OCI-LY1 (cell line): Measurements from ENCODE around the gene TNS4.

Source experiments
- H2AFZ ChIP-seq: fragments of 200-600 bp; sonication (generic), shearing (Covaris generic); 2 replicates; pipeline ENCODE4 v1.6.0; 2014; ENCODE audit warnings: antibody characterized with exemption, mild to moderate bottlenecking, low read length
- H3F3A ChIP-seq: fragments of 200-600 bp; sonication (generic), shearing (Covaris generic); 2 replicates; pipeline ENCODE4 v1.6.0; 2014; ENCODE audit warnings: mild to moderate bottlenecking, antibody characterized with exemption, low read length, moderate library complexity; ENCODE audit not compliant: insufficient read depth
- H3K27ac ChIP-seq: fragments of 200-600 bp; sonication (generic); 2 replicates; pipeline ENCODE4 v1.5.1; 2014; ENCODE audit warnings: low read length, mixed run types, mild to moderate bottlenecking, low read depth; ENCODE audit not compliant: poor library complexity, severe bottlenecking
- H3K27me3 ChIP-seq: fragments of 200-600 bp; sonication (generic); 2 replicates; pipeline ENCODE4 v1.6.0; 2014; ENCODE audit warnings: antibody characterized with exemption, mild to moderate bottlenecking, low read length, moderate library complexity; ENCODE audit not compliant: insufficient read depth
- H3K36me3 ChIP-seq: fragments of 200-600 bp; sonication (generic); 2 replicates; pipeline ENCODE4 v1.6.1; 2014; ENCODE audit warnings: mild to moderate bottlenecking, antibody characterized with exemption, low read length, moderate library complexity, mixed read lengths; ENCODE audit not compliant: insufficient read depth
- H3K4me1 ChIP-seq: fragments of 200-600 bp; sonication (generic); 2 replicates; pipeline ENCODE4 v1.5.1; 2014; ENCODE audit warnings: mild to moderate bottlenecking, low read length, moderate library complexity; ENCODE audit not compliant: insufficient read depth, severe bottlenecking
- H3K4me2 ChIP-seq: fragments of 200-600 bp; sonication (generic), shearing (Covaris generic); 2 replicates; pipeline ENCODE4 v1.6.1; 2014; ENCODE audit warnings: low read length
- H3K4me3 ChIP-seq: fragments of 200-600 bp; sonication (generic); 2 replicates; pipeline ENCODE4 v1.5.1; 2014; ENCODE audit warnings: low read length, low read depth, mild to moderate bottlenecking, mixed read lengths; ENCODE audit not compliant: poor library complexity, severe bottlenecking
- H3K79me2 ChIP-seq: fragments of 200-600 bp; shearing (Covaris generic); 2 replicates; pipeline ENCODE4 v1.6.1; 2016; ENCODE audit warnings: mixed run types, low read length, mixed read lengths; ENCODE audit not compliant: insufficient read depth
- H3K9ac ChIP-seq: fragments of 200-600 bp; sonication (generic), shearing (Covaris generic); 2 replicates; pipeline ENCODE4 v1.6.1; 2014; ENCODE audit warnings: mild to moderate bottlenecking, low read length, mixed read lengths
- H3K9me2 ChIP-seq: fragments of 200-600 bp; sonication (generic), shearing (Covaris generic); 2 replicates; pipeline ENCODE4 v1.6.1; 2014; ENCODE audit warnings: low read depth, mild to moderate bottlenecking, low read length, mixed read lengths
- H3K9me3 ChIP-seq: fragments of 200-600 bp; shearing (Covaris generic); 2 replicates; pipeline ENCODE4 v1.6.1; 2014; ENCODE audit warnings: low read length, mixed read lengths
- H4K20me1 ChIP-seq: fragments of 200-600 bp; sonication (generic), shearing (Covaris generic); 2 replicates; pipeline ENCODE4 v1.6.0; 2016; ENCODE audit warnings: mild to moderate bottlenecking, low read length; ENCODE audit not compliant: insufficient read depth
- CTCF ChIP-seq: fragments of 200-600 bp; sonication (generic), shearing (Covaris generic); IDR thresholded peaks from 2 replicates; pipeline ENCODE4 v1.5.1; 2017; ENCODE audit warnings: mild to moderate bottlenecking, antibody characterized with exemption, low read length, moderate library complexity, mixed read lengths
- EZH2 ChIP-seq: fragments of 200-600 bp; sonication (generic), shearing (Covaris generic); IDR thresholded peaks from 2 replicates; pipeline ENCODE4 v1.8.0; 2017; ENCODE audit warnings: borderline replicate concordance, mixed run types, mild to moderate bottlenecking, antibody characterized with exemption, low read length, moderate library complexity, mixed read lengths

The TNS4 gene

GRCh38 chr17:40533896-40534295 lies 32.5 kb upstream of the TNS4 start:
- Histone ChIP-seq H3K9me2 (no peaks in the 10 kb centered on the region), H3K4me2 (peak overlapping the region; percentile 71), H2AFZ (no peak overlapping the region), H3K4me3 (peak overlapping the region; percentile 36), H3K27ac (peak overlapping the region; percentile 85), H3K4me1 (peaks cover 59% of the 10 kb centered on the region), H3K27me3 (no peaks in the 10 kb centered on the region), H3K36me3 (no peaks in the 10 kb centered on the region), H3K79me2 (no peaks in the 10 kb centered on the region), H3F3A (no peaks in the 10 kb centered on the region), H3K9ac (peak overlapping the region; percentile 52), H3K9me3 (no peaks in the 10 kb centered on the region), H4K20me1 (no peaks in the 10 kb centered on the region)
- TF ChIP-seq CTCF, result no peak
- no peak for TF ChIP-seq EZH2

GRCh38 chr17:40532520-40533253 lies 31.3 kb upstream of the TNS4 start:
- Histone ChIP-seq H3K79me2 (no peaks in the 10 kb centered on the region), H3K4me2 (peak overlapping the region; percentile 71), H3K36me3 (no peaks in the 10 kb centered on the region), H3F3A (no peaks in the 10 kb centered on the region), H3K9me2 (no peaks in the 10 kb centered on the region), H3K27ac (peak overlapping the region; percentile 99), H3K4me3 (peak overlapping the region; percentile 47), H3K9ac (peak overlapping the region; percentile 73), H2AFZ (no peak overlapping the region), H4K20me1 (no peaks in the 10 kb centered on the region), H3K9me3 (no peaks in the 10 kb centered on the region), H3K4me1 (peaks cover 65% of the 10 kb centered on the region), H3K27me3 (no peaks in the 10 kb centered on the region)
- no peak for TF ChIP-seq EZH2
- TF ChIP-seq CTCF, result no peak

- no peaks in the 10 kb centered on the region for H3K27me3 ChIP-seq
- H2AFZ ChIP-seq, result no peak overlapping the region
- H3K4me1 ChIP-seq, result peaks cover 65% of the 10 kb centered on the region
- no peaks in the 10 kb centered on the region for H3K79me2 ChIP-seq
- no peaks in the 10 kb centered on the region for H3K36me3 ChIP-seq
- no peaks in the 10 kb centered on the region for H3K9me2 ChIP-seq
- H3K4me3 ChIP-seq, result peak overlapping the region; percentile 47
- H4K20me1 ChIP-seq, result no peaks in the 10 kb centered on the region
- peak overlapping the region; percentile 73 for H3K9ac ChIP-seq
- H3K4me2 ChIP-seq, result peak overlapping the region; percentile 71
- TF ChIP-seq CTCF, result no peak
- H3F3A ChIP-seq, result no peaks in the 10 kb centered on the region
- H3K27ac ChIP-seq, result peak overlapping the region; percentile 99
- no peaks in the 10 kb centered on the region; the same call in 1 of the 2 replicates for H3K9me3 ChIP-seq
These were observed 29.9 kb upstream of the TNS4 start for GRCh38 chr17:40531051-40531991.
